ENCODE measurements around the gene KCNH1. TPM values are rescaled to one million over a fixed set of nuclear protein-coding genes. Genes with fewer than 3 reads are reported as not detected.

Gene KCNH1
- total RNA-seq, 1 experiment from 2014 or later, result not detected

- no peak for DNase-seq (ENCODE audit: low read depth, low spot score)
- CTCF ChIA-PET, result no interaction called here
- Histone ChIP-seq H3K79me2 (ENCODE audit: insufficient read depth, low read length) (no peaks in the 10 kb centered on the region), H2AFZ (ENCODE audit: low read depth, low read length, poor library complexity, severe bottlenecking) (no peak overlapping the region), H3K9me2 (ENCODE audit: insufficient read depth) (no peaks in the 10 kb centered on the region), H3K4me3 (replicated peaks in 1 of 2; ENCODE audit: low read depth in 1 of 2, low read length in 2 of 2) (no peak overlapping the region), H3K27me3 (ENCODE audit: insufficient read depth, low read length) (peaks cover 11% of the 10 kb centered on the region), H3K27ac (ENCODE audit: low read depth, low read length) (no peak overlapping the region), H4K20me1 (ENCODE audit: insufficient read depth) (no peaks in the 10 kb centered on the region), H3K4me2 (ENCODE audit: low read length) (no peak overlapping the region), H3K9me3 (ENCODE audit: control insufficient read depth in 1 of 2, insufficient read depth in 1 of 2, low read depth in 1 of 2, low read length in 2 of 2) (no peaks in the 10 kb centered on the region), H3K36me3 (ENCODE audit: control insufficient read depth in 1 of 2, insufficient read depth in 2 of 2, low read length in 2 of 2) (no peaks in the 10 kb centered on the region), H3K4me1 (ENCODE audit: control insufficient read depth in 1 of 2, insufficient read depth in 2 of 2, low read length in 2 of 2) (no peaks in the 10 kb centered on the region), H3K9ac (ENCODE audit: low read length) (no peak overlapping the region)
- RAD21 ChIA-PET (ENCODE audit: low non-redundant PET in 1 of 2, low total read pairs in 2 of 2, uncharacterized antibody in 2 of 2, unreplicated experiment in 2 of 2), result no interaction called here
- ATAC-seq, result no peak
- no TSS peak for BruUV-seq (replicated peaks)
- POLR2A ChIA-PET, result no interaction called here
- intact Hi-C loops (cut with micrococcal nuclease), result no loop called here
- TF ChIP-seq EZH2 (IDR thresholded peaks at IDR 0.05) (no peak), CEBPB (IDR thresholded peaks at IDR 0.05; ENCODE audit: low read depth) (no peak), POLR2A (IDR thresholded peaks at IDR 0.05; ENCODE audit: borderline replicate concordance, extremely low read depth, insufficient read depth, insufficient read length) (no peak), CTCF (IDR thresholded peaks at IDR 0.05 in 2 of 3, conservative IDR thresholded peaks at IDR 0.05 in 1 of 3; ENCODE audit: borderline replicate concordance in 1 of 3, insufficient read depth in 1 of 3, low read depth in 2 of 3, low read length in 2 of 3) (no peak), ZBTB33 (IDR thresholded peaks at IDR 0.05; ENCODE audit: extremely low read depth, insufficient replicate concordance, low read length) (no peak)
Measured at GRCh38 chr1:210800756-210801155, 333.2 kb downstream of the KCNH1 start.

- H3K4me1 ChIP-seq (ENCODE audit: control insufficient read depth in 1 of 2, insufficient read depth in 2 of 2, low read length in 2 of 2), result no peaks in the 10 kb centered on the region
- CTCF ChIA-PET, result no interaction called here
- BruUV-seq (replicated peaks), result no TSS peak
- H3K4me2 ChIP-seq (ENCODE audit: low read length), result no peak overlapping the region
- H4K20me1 ChIP-seq (ENCODE audit: insufficient read depth), result no peaks in the 10 kb centered on the region
- no peak for ATAC-seq
- H3K79me2 ChIP-seq (ENCODE audit: insufficient read depth, low read length), result no peaks in the 10 kb centered on the region
- no peak for DNase-seq (ENCODE audit: low read depth, low spot score)
- no peaks in the 10 kb centered on the region for H3K36me3 ChIP-seq (ENCODE audit: control insufficient read depth in 1 of 2, insufficient read depth in 2 of 2, low read length in 2 of 2)
- POLR2A ChIA-PET, result no interaction called here
- no peaks in the 10 kb centered on the region for H3K9me2 ChIP-seq (ENCODE audit: insufficient read depth)
- RAD21 ChIA-PET (ENCODE audit: low non-redundant PET in 1 of 2, low total read pairs in 2 of 2, uncharacterized antibody in 2 of 2, unreplicated experiment in 2 of 2), result no interaction called here
- peaks cover 9% of the 10 kb centered on the region for H3K27me3 ChIP-seq (ENCODE audit: insufficient read depth, low read length)
- H3K9ac ChIP-seq (ENCODE audit: low read length), result no peak overlapping the region
- no peak overlapping the region for H3K27ac ChIP-seq (ENCODE audit: low read depth, low read length)
- no peak overlapping the region for H2AFZ ChIP-seq (ENCODE audit: low read depth, low read length, poor library complexity, severe bottlenecking)
- H3K4me3 ChIP-seq (replicated peaks in 1 of 2; ENCODE audit: low read depth in 1 of 2, low read length in 2 of 2), result no peak overlapping the region
- no peaks in the 10 kb centered on the region for H3K9me3 ChIP-seq (ENCODE audit: control insufficient read depth in 1 of 2, insufficient read depth in 1 of 2, low read depth in 1 of 2, low read length in 2 of 2)
- intact Hi-C loops (cut with micrococcal nuclease), result no loop called here
- TF ChIP-seq SP1 (IDR thresholded peaks at IDR 0.05; ENCODE audit: low read depth), result no peak
- no peak for TF ChIP-seq POLR2A (IDR thresholded peaks at IDR 0.05; ENCODE audit: borderline replicate concordance, extremely low read depth, insufficient read depth, insufficient read length)
- TF ChIP-seq ZNF274 (IDR thresholded peaks at IDR 0.05; ENCODE audit: low read depth, low read length), result no peak
- TF ChIP-seq RAD21 (IDR thresholded peaks at IDR 0.05; ENCODE audit: low read depth), result no peak
- TF ChIP-seq EGR1 (IDR thresholded peaks at IDR 0.05; ENCODE audit: low read depth), result no peak
- TF ChIP-seq CTCF (IDR thresholded peaks at IDR 0.05 in 2 of 3, conservative IDR thresholded peaks at IDR 0.05 in 1 of 3; ENCODE audit: borderline replicate concordance in 1 of 3, insufficient read depth in 1 of 3, low read depth in 2 of 3, low read length in 2 of 3), result no peak
- no peak for TF ChIP-seq EZH2 (IDR thresholded peaks at IDR 0.05)
- no peak for TF ChIP-seq ZBTB33 (IDR thresholded peaks at IDR 0.05; ENCODE audit: extremely low read depth, insufficient replicate concordance, low read length)
- no peak for TF ChIP-seq TCF7L2 (IDR thresholded peaks at IDR 0.05; ENCODE audit: borderline replicate concordance, extremely low read depth, insufficient read depth, insufficient read length)
Measured at GRCh38 chr1:210800301-210800700, 333.6 kb downstream of the KCNH1 start.

Measured in HCT116 (cell line).